OCI-LY3 (cell line): ENCODE measurements around the gene PFN1.

Experiments
- EZH2phosphoT487 ChIP-seq: fragments of 200-600 bp; shearing (Covaris generic); IDR thresholded peaks from 2 replicates; pipeline ENCODE4 v1.6.1; 2018; ENCODE audit warnings: antibody characterized with exemption, mixed run types, low read depth
- TF ChIP-seq, protein P1 (sequence below): fragments of 200-600, 300-600 bp; sonication (generic); IDR thresholded peaks from 2 replicates; pipeline ENCODE4 v1.5.1; 2014; ENCODE audit warnings: antibody characterized with exemption, low read length, low read depth

DNA sequence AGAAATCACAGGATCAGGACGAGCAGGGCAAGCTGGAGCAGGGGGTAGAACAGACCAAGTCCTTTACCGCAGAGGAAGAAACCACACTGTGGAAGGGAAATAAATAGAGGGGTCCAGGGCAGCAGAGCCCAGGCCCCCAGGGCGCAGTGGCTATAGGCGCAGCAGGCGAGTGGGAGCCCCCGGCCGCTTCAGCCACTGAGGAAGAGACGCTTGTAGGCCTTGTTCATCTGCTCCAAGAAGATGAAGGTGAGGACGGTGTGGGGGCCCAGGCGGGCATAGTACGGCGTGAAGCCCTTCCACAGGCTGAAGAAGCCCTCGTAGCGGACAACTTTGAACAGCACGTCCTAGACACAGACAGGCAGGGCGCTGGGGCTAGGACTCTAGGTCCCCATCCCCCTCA, 10.8 kb downstream of the PFN1 start:
- TF ChIP-seq, protein P1, sequence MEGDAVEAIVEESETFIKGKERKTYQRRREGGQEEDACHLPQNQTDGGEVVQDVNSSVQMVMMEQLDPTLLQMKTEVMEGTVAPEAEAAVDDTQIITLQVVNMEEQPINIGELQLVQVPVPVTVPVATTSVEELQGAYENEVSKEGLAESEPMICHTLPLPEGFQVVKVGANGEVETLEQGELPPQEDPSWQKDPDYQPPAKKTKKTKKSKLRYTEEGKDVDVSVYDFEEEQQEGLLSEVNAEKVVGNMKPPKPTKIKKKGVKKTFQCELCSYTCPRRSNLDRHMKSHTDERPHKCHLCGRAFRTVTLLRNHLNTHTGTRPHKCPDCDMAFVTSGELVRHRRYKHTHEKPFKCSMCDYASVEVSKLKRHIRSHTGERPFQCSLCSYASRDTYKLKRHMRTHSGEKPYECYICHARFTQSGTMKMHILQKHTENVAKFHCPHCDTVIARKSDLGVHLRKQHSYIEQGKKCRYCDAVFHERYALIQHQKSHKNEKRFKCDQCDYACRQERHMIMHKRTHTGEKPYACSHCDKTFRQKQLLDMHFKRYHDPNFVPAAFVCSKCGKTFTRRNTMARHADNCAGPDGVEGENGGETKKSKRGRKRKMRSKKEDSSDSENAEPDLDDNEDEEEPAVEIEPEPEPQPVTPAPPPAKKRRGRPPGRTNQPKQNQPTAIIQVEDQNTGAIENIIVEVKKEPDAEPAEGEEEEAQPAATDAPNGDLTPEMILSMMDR = no peak
- TF ChIP-seq EZH2phosphoT487 = no peak
